H9 (cell line): ENCODE measurements around the gene CCM2. TPM values are rescaled to one million over a fixed set of nuclear protein-coding genes. Genes with fewer than 3 reads are reported as not detected.
A peak's percentile ranks its signal among the peaks of the same experiment; 100 is the strongest.

Experiments used
- DNase-seq: peaks from one replicate; pipeline ENCODE4 v3.0.0-alpha.2; 2017
- H2AFZ ChIP-seq: one replicate; pipeline ENCODE4 v1.6.1; 2013; ENCODE audit warnings: mild to moderate bottlenecking, low read length, control low read depth, moderate library complexity
- H2AK5ac ChIP-seq: 2 replicates; pipeline ENCODE4 v1.6.1; 2013; ENCODE audit warnings: low read length, control low read depth, mixed read lengths; ENCODE audit not compliant: insufficient read length
- H2BK120ac ChIP-seq: one replicate; pipeline ENCODE4 v1.6.1; 2013; ENCODE audit warnings: low read depth, mild to moderate bottlenecking, low read length, control low read depth, inconsistent platforms; ENCODE audit not compliant: poor library complexity, severe bottlenecking
- H2BK12ac ChIP-seq: 2 replicates; pipeline ENCODE4 v1.6.1; 2013; ENCODE audit warnings: low read length, control low read depth, mixed read lengths, low read depth; ENCODE audit not compliant: insufficient read length
- H2BK15ac ChIP-seq: 2 replicates; pipeline ENCODE4 v1.6.1; 2013; ENCODE audit warnings: low read depth, low read length, control low read depth
- H2BK20ac ChIP-seq: one replicate; pipeline ENCODE4 v1.6.1; 2013; ENCODE audit warnings: low read depth, mild to moderate bottlenecking, low read length, control low read depth, inconsistent platforms; ENCODE audit not compliant: poor library complexity, severe bottlenecking
- H2BK5ac ChIP-seq: 2 replicates; pipeline ENCODE4 v1.6.1; 2013; ENCODE audit warnings: low read length, control low read depth, mixed read lengths; ENCODE audit not compliant: insufficient read length
- H3K14ac ChIP-seq: 2 replicates; pipeline ENCODE4 v1.6.1; 2013; ENCODE audit warnings: low read length, control low read depth; ENCODE audit not compliant: insufficient read depth
- H3K18ac ChIP-seq: 2 replicates; pipeline ENCODE4 v1.6.1; 2013; ENCODE audit warnings: low read depth, mild to moderate bottlenecking, mixed read lengths, low read length, control low read depth; ENCODE audit not compliant: insufficient read length
- H3K23ac ChIP-seq: 2 replicates; pipeline ENCODE4 v1.6.1; 2013; ENCODE audit warnings: low read length, control low read depth, mixed read lengths, low read depth; ENCODE audit not compliant: insufficient read length
- H3K23me2 ChIP-seq: 2 replicates; pipeline ENCODE4 v1.6.1; 2013; ENCODE audit warnings: low read depth, mild to moderate bottlenecking, mixed read lengths, low read length, control low read depth; ENCODE audit not compliant: insufficient read length, poor library complexity, severe bottlenecking
- H3K27ac ChIP-seq: 2 replicates; pipeline ENCODE4 v1.5.1; 2013; ENCODE audit warnings: low read length, control low read depth, mixed read lengths, low read depth; ENCODE audit not compliant: insufficient read length
- H3K27me3 ChIP-seq: 2 replicates; pipeline ENCODE4 v1.6.1; 2013; ENCODE audit warnings: low read length, control low read depth, inconsistent platforms; ENCODE audit not compliant: insufficient read depth
- H3K4ac ChIP-seq: 2 replicates; pipeline ENCODE4 v1.6.1; 2013; ENCODE audit warnings: low read depth, mild to moderate bottlenecking, control low read depth, inconsistent platforms, low read length, moderate library complexity
- H3K4me1 ChIP-seq: 2 replicates; pipeline ENCODE4 v1.6.1; 2013; ENCODE audit warnings: low read length, control low read depth, inconsistent platforms; ENCODE audit not compliant: insufficient read depth
- H3K4me2 ChIP-seq: 2 replicates; pipeline ENCODE4 v1.6.1; 2013; ENCODE audit warnings: low read length, control low read depth, mixed read lengths; ENCODE audit not compliant: insufficient read length, insufficient read depth
- H3K56ac ChIP-seq: 2 replicates; pipeline ENCODE4 v1.6.1; 2013; ENCODE audit warnings: low read depth, mild to moderate bottlenecking, mixed read lengths, low read length, control low read depth; ENCODE audit not compliant: insufficient read length
- H3K79me1 ChIP-seq: 2 replicates; pipeline ENCODE4 v1.6.1; 2013; ENCODE audit warnings: low read depth, mild to moderate bottlenecking, moderate library complexity, low read length, control low read depth, inconsistent platforms; ENCODE audit not compliant: insufficient read depth, poor library complexity, severe bottlenecking
- H3K79me2 ChIP-seq: 2 replicates; pipeline ENCODE4 v1.6.1; 2013; ENCODE audit warnings: low read length, control low read depth, inconsistent platforms; ENCODE audit not compliant: insufficient read depth
- H3K9ac ChIP-seq: 2 replicates; pipeline ENCODE4 v1.6.1; 2013; ENCODE audit warnings: low read length, control low read depth, mixed read lengths; ENCODE audit not compliant: insufficient read length; ENCODE audit errors: extremely low read depth
- H3K9me3 ChIP-seq: one replicate; pipeline ENCODE4 v1.6.1; 2013; ENCODE audit warnings: low read depth, low read length, inconsistent platforms; ENCODE audit not compliant: control insufficient read depth
- H3T11ph ChIP-seq: one replicate; pipeline ENCODE4 v1.6.1; 2013; ENCODE audit warnings: mild to moderate bottlenecking, low read length, control low read depth, inconsistent platforms
- H4K20me1 ChIP-seq: one replicate; pipeline ENCODE4 v1.6.1; 2013; ENCODE audit not compliant: control insufficient read depth, insufficient read length, insufficient read depth
- H4K5ac ChIP-seq: 2 replicates; pipeline ENCODE4 v1.6.1; 2013; ENCODE audit warnings: low read depth, mild to moderate bottlenecking, mixed read lengths, low read length, control low read depth; ENCODE audit not compliant: insufficient read length
- H4K8ac ChIP-seq: replicated peaks from 2 replicates; pipeline ENCODE4 v1.6.1; 2013; ENCODE audit warnings: low read length, control low read depth, mixed read lengths, low read depth; ENCODE audit not compliant: insufficient read length
- H4K91ac ChIP-seq: 2 replicates; pipeline ENCODE4 v1.6.1; 2013; ENCODE audit warnings: low read depth, mild to moderate bottlenecking, moderate library complexity, mixed read lengths, low read length, control low read depth; ENCODE audit not compliant: insufficient read length
- H3K27ac Mint-ChIP-seq, 3 experiments: 2 replicates in 2 of 3; 3 replicates in 1 of 3; pipeline ENCODE4 v1.8.0; 2020 to 2021; ENCODE audit warnings: mixed read lengths in 3 of 3, mild to moderate bottlenecking in 1 of 3, moderate library complexity in 1 of 3
- H3K27me3 Mint-ChIP-seq: 2 replicates; pipeline ENCODE4 v1.8.0; 2021; ENCODE audit warnings: low read depth, mild to moderate bottlenecking, moderate library complexity, mixed read lengths
- H3K36me3 Mint-ChIP-seq, 3 experiments: 2 replicates in 2 of 3; 3 replicates in 1 of 3; pipeline ENCODE4 v1.8.0; 2020 to 2021; ENCODE audit warnings: low read depth in 3 of 3, mixed read lengths in 3 of 3; ENCODE audit not compliant: insufficient read depth in 1 of 3
- H3K4me1 Mint-ChIP-seq, 2 experiments: 2 replicates each; pipeline ENCODE4 v1.8.0; 2020; ENCODE audit warnings: mixed read lengths in 2 of 2
- H3K4me3 Mint-ChIP-seq, 2 experiments: 2 replicates in 1 of 2; 3 replicates in 1 of 2; pipeline ENCODE4 v1.8.0; 2020 to 2021; ENCODE audit warnings: mild to moderate bottlenecking in 2 of 2, mixed read lengths in 2 of 2, moderate library complexity in 1 of 2
- H3K9me3 Mint-ChIP-seq, 2 experiments: 2 replicates in 1 of 2; 3 replicates in 1 of 2; pipeline ENCODE4 v1.8.0; 2020; ENCODE audit warnings: mild to moderate bottlenecking in 2 of 2, mixed read lengths in 2 of 2, moderate library complexity in 1 of 2
- CTCF ChIP-seq: fragments of 200-600 bp; sonication (generic); conservative IDR thresholded peaks from 3 replicates; pipeline ENCODE4 v1.8.0; 2021; ENCODE audit warnings: antibody characterized with exemption, mild to moderate bottlenecking
- WGBS: extraction: QIAGEN DNeasy Blood & Tissue Kit; methylation state at CpG from one replicate; pipeline ENCODE4 v1.1.7; 2013; ENCODE audit warnings: missing lambda C conversion rate, low lambda C conversion rate, mixed read lengths; ENCODE audit not compliant: insufficient read length; ENCODE audit errors: extremely low coverage; 5-methylcytosine and 5-hydroxymethylcytosine counted together
- total RNA-seq: library from RNA; stranded (reverse); gene quantifications from 2 replicates; pipeline ENCODE4 v1.2.1, GENCODE V29; 2021

CCM2 gene
- total RNA-seq, 1 experiment from 2014 or later: 30.4 TPM

- H3K79me1 ChIP-seq: no peaks in the 10 kb centered on the region
- H3K27ac Mint-ChIP-seq: no peak overlapping the region
- no peak overlapping the region for H4K8ac ChIP-seq
- H3K56ac ChIP-seq: no peak overlapping the region
- H2BK120ac ChIP-seq: no peak overlapping the region
- peak overlapping the region; percentile 21 for H3K18ac ChIP-seq
- H3K14ac ChIP-seq: peak overlapping the region; percentile 55; the same call in 1 of the 2 replicates
- no peak overlapping the region for H2BK20ac ChIP-seq
- no peaks in the 10 kb centered on the region for H4K20me1 ChIP-seq
- no peaks in the 10 kb centered on the region; a peak in 1 of 7 replicates for H3K36me3 Mint-ChIP-seq
- H3K4me1 ChIP-seq: no peaks in the 10 kb centered on the region
- no peaks in the 10 kb centered on the region for H3K9me3 ChIP-seq
- no peak overlapping the region for H4K91ac ChIP-seq
- H3T11ph ChIP-seq: no peak overlapping the region
- H2BK12ac ChIP-seq: no peak overlapping the region
- no peak for TF ChIP-seq CTCF
- no peaks in the 10 kb centered on the region; the same call in 1 of the 2 replicates for H3K27me3 ChIP-seq
- H3K27me3 Mint-ChIP-seq: peaks cover 30% of the 10 kb centered on the region
- H4K5ac ChIP-seq: no peak overlapping the region
- peak; percentile 45 for DNase-seq
- H3K4ac ChIP-seq: no peak overlapping the region
- H2AK5ac ChIP-seq: no peak overlapping the region
- H3K9me3 Mint-ChIP-seq: no peaks in the 10 kb centered on the region
- no peak overlapping the region for H3K4me2 ChIP-seq
- H3K27ac ChIP-seq: no peak overlapping the region
- no CpG with 5 or more reads among the region's 16 CpGs for WGBS
- H3K4me1 Mint-ChIP-seq: peaks cover 0 to under 1% of the 10 kb centered on the region in 2 experiments; a peak in 1 of 4 replicates
- H2BK15ac ChIP-seq: no peak overlapping the region
- no peaks in the 10 kb centered on the region for H3K79me2 ChIP-seq
- H3K4me3 Mint-ChIP-seq: no peak overlapping the region
- no peaks in the 10 kb centered on the region for H3K23me2 ChIP-seq
- H3K9ac ChIP-seq: no peak overlapping the region
- H3K23ac ChIP-seq: no peak overlapping the region
- H2AFZ ChIP-seq: no peak overlapping the region
- H2BK5ac ChIP-seq: no peak overlapping the region
Measured at GRCh38 chr7:44961844-44962482, 38.0 kb upstream of the CCM2 start.
